ENCODE results near the gene WNT3.
"Not testable (repeated sequence)": the region's sequence is repeated elsewhere in the genome, so short reads cannot be mapped to it uniquely, and the experiment has no call there.

The WNT3 gene

GRCh38 chr17:46818316-46818928 is at the start of gene WNT3:
Gene WNT3, minus strand, starts transcription at chr17:46818692. Its CDS starts 95 bp downstream, at chr17:46818597.
- DNase-seq: no peak

DNA sequence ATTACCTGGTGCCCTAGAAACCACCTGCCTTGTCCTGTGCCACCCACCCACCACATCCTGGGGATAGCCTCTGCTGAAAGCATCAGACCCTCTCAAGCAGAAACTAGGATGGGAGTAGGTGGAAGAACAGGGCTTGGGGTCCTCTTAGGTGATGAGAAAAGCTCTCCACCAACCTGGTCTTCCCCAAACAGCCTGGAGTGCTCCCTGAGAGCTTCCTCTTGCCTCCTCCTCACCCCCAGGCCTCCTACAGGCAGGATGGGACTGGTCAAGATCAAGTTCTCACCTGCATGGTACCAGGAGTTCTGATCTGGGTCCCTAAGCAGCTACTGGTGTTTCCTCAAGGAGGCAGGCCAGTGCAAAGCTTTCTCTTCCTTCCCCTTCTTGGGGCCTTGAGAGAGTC is 48.3 kb upstream of the WNT3 start:
- no peak for DNase-seq

GRCh38 chr17:46866325-46866724 is 47.8 kb upstream of the WNT3 start:
- DNase-seq: no peak

GRCh38 chr17:46865100-46865499 is 46.6 kb upstream of the WNT3 start:
- DNase-seq: no peak

DNA sequence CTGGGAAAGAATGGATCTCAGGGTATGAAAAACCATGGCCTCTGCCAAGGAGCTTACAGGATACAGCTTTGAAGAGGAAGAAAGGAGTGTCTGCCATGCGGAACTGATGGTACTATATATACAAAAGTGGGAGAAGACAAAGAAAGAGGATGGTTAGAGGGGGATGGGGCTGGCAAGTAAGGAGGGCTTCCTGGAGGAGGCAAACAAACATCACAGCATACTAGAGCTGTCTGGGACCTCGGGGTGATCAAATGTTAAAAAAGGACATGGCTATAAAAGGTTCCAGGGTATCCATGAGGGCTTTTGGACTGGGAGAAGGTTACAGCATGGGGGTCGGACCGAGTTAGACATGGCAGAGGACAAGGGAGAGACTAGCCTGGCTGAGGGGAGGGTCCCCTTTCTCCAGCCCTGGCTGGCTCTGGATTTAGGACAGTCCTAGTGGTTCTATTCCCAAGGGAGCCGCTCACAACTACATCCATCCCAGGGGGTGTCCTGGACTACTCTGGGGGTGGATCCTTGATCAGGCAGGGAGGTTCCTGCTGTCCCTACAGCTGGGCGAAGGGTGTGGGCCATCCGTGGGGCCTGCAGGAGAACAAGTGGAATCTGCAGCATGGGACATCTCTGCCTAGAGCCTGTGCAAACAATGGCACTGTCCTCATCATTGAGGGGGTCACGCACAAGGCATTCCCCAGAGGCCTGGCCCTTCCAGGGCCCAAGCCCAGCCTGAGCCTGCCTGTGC is 45.1 kb upstream of the WNT3 start:
- no peak for DNase-seq

DNA sequence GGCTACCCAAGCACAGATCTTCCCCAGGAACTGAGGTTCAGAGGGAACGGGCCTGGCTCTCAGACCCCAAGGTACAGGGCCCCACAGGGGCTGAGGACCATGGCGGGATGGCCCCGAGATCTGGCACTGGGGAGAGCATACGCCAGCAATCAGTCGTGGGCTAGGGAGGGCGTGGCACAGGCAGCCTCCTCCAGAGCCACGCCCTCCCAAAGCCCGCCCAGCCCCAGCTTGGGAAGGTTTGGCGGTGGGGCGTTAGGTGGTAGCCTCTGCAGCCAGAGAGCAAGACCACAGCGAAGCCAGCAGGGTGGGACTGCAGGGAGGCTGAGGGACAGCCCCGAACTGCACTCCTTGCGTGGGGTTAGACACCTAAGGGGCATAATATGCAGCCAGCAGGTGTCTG is 44.5 kb upstream of the WNT3 start:
- no peak for DNase-seq

GRCh38 chr17:46859996-46860395 is 41.5 kb upstream of the WNT3 start:
- no peak for DNase-seq

- DNase-seq: no peak
Observed at GRCh38 chr17:46857600-46857999, 39.1 kb upstream of the WNT3 start.

DNA sequence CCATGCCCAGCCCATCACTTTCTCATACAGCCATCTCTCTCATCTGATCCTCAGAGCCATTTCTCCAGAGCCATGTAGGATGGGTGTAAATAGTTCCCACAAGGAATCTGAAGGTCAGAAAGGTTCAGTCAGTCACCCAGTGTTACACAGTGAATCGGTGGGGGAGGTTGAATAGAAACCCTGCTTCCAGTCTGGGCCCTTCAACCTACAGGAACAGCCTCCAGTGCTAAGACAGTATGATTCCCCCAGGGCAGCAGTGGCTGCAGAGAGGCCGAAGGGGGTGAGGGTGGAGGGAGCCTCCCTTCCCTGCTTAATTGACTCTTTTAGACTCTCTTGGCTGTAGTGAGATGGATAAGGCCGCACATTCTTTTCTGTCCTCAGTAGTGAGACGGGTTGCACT is 36.5 kb upstream of the WNT3 start:
- DNase-seq: no peak

GRCh38 chr17:46854515-46854914 is 36.0 kb upstream of the WNT3 start:
- DNase-seq: no peak

DNA sequence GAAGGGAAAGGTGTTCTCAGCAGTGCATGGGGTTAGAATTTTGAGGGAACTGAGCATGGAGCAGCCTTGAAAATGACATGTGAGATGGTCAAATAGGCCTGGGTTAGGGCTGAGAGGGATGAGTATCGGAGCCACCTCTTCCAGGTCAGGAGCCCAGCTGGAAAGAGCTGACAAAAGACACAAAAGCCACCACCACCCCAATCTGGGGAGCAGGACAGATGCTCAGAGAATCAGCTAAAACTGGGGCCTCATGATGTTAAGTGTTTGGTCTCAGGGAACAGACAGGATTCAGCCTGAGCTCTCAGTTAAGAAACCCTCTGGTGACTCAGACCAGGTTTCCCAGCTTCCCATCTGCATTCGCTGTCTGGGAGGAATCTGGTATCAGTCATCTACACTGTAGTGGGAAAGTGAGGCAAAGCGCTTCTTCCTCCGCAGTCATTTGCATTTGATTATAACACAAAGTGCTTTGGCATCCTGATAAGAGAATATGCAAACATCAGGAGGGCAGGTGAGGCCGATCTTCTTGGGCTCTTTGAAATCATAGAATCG is 35.5 kb upstream of the WNT3 start:
- DNase-seq: no peak

DNA sequence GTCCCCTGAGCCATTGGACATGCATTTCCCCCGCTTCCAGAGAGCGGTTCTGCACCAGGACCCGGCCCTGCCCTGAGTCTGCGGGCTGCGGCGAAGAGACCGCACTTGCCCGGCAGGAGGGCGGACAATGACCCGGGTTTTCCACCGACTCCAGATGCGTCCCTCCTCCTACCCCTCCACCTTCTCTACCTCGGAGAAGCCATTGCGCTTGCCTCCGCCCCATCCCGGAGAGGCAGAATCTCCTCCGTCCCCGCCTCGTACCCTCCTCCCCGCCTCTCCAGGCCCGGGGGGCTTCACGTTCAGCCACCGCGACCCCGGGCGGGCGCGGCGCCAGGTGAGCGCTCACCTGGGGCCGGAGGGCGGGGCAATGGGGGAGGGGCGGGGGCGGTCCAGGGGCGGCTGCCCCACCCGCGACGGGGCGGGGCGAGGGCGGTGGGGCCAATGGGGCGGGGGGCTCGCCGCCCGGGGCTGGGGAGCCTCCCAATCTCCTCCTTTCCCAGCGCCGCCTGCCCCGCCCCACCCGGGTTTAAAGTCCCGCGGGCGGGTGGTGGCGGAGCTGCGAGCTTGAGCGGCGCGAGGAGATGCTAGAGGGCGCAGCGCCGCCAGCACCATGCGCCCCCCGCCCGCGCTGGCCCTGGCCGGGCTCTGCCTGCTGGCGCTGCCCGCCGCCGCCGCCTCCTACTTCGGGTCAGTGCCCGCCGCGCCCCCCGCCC is 32.7 kb upstream of the WNT3 start, which contains the start of gene WNT9B:
TSS of gene WNT9B (plus strand) at position 555 of the 713 bp plus-strand sequence. CDS start at position 611, 56 bp downstream.
- no peak for DNase-seq

- DNase-seq: no peak
Observed at GRCh38 chr17:46850688-46851028, 32.2 kb upstream of the WNT3 start.

GRCh38 chr17:46848534-46848933 is 30.0 kb upstream of the WNT3 start:
- DNase-seq: no peak

DNA sequence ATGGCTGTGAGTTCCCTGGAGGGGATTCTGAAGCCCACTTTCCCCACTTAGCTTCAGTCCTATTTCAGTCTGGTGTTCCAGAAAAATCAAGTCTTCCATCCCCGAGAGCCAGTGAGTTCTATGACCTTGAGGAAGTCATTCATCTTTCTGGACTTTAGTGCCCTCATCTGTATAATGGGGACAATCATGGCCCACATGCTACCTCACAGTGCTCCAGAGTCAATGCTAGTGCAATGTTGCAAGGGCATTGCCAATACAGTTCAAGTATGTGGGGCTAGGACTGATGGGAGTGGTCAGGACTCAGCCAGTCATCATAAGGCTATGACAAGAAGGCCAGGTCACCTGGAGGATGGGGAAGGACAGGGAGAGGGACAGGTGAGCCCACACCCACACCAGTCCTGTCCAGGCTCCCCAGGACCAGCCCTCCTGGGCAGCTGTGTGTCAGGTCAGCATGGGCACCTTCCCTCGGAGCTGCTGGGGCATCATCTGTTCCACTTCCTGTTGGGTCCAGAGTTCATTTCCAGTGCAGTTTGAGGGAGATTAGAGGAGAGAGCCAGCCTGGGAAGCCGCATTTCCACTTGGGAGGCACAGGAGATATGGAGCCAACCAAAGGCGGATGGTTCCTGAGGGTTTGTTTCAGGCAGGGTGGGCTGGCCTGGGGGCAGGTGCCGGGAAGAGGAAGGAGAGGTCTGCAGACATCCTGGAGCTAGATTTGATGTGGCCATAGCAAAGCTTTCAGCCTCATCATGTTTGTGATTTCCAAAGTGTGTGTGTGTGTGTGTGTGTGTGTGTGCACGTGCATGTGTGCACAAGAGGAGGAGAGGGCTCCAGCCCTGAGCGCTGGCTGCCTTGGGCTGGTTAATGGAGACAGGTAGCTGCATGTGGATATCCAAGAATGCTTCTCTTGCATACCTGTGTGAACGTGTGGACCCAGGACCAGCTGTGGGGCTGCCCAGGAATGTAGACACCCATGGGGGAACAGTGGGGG is 29.0 kb upstream of the WNT3 start:
- DNase-seq: no peak

GRCh38 chr17:46842835-46843234 is 24.3 kb upstream of the WNT3 start:
- DNase-seq: no peak

GRCh38 chr17:46841561-46842379 is 23.3 kb upstream of the WNT3 start:
- no peak for DNase-seq

- DNase-seq: not testable (repeated sequence)
Observed at GRCh38 chr17:46840596-46840995, 22.1 kb upstream of the WNT3 start.

GRCh38 chr17:46839211-46839610 is 20.7 kb upstream of the WNT3 start:
- DNase-seq: no peak

DNA sequence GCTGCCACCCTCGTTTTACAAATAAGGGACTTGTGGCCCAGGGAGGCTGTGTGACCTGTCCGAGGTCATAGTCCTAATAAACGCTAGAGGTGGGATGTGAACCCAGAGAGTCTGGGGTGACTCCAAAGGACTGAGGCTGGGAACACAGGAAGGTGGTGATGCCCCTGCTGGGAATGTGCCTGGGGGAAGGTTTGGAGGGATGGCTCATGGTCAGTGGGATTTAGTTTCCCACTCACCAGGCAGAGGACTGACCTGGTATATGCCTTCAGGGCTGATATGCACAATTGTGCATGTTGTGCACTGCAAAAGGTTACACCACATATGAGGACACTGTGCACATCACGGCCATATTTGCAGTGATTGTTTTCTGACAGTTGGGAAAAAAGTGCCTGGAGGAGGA is 19.0 kb upstream of the WNT3 start:
- no peak for DNase-seq

- DNase-seq: no peak
Observed at GRCh38 chr17:46836500-46836899, 18.0 kb upstream of the WNT3 start.

DNA sequence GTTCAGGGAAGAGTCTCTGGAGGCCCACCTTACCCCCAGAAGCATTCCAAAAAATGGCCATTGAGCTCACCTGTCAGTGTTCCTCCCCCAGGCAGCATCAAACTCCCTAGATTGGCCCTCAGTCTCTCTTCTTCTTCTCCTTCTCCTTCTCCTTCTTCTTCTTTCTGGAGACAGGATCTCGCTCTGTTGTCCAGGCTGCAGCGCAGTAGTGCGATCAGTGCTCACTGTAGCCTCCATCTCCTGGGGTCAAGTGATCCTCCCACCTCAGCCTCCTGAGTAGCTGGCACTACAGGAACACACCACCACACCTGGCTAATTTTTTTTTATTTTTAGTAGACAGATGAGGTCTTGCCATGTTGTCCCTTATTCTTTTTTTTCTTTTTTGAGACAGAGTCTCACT is 16.4 kb upstream of the WNT3 start:
- DNase-seq: no peak

Measured in hippocampal formation (tissue), 2 donors.